PC-9 (cell line): ENCODE data around the gene HOMER2.

ENCODE experiments used
- EZH2 ChIP-seq: fragments of 200-600 bp; sonication (generic); IDR thresholded peaks from 2 replicates; pipeline ENCODE4 v1.8.0; 2017; ENCODE audit warnings: antibody characterized with exemption, low read depth
- TF ChIP-seq, protein P1 (sequence below): fragments of 200-600 bp; sonication (generic); conservative IDR thresholded peaks from 2 replicates; pipeline ENCODE4 v1.6.1; 2017; ENCODE audit warnings: mixed run types, antibody characterized with exemption, mild to moderate bottlenecking, moderate library complexity

DNA sequence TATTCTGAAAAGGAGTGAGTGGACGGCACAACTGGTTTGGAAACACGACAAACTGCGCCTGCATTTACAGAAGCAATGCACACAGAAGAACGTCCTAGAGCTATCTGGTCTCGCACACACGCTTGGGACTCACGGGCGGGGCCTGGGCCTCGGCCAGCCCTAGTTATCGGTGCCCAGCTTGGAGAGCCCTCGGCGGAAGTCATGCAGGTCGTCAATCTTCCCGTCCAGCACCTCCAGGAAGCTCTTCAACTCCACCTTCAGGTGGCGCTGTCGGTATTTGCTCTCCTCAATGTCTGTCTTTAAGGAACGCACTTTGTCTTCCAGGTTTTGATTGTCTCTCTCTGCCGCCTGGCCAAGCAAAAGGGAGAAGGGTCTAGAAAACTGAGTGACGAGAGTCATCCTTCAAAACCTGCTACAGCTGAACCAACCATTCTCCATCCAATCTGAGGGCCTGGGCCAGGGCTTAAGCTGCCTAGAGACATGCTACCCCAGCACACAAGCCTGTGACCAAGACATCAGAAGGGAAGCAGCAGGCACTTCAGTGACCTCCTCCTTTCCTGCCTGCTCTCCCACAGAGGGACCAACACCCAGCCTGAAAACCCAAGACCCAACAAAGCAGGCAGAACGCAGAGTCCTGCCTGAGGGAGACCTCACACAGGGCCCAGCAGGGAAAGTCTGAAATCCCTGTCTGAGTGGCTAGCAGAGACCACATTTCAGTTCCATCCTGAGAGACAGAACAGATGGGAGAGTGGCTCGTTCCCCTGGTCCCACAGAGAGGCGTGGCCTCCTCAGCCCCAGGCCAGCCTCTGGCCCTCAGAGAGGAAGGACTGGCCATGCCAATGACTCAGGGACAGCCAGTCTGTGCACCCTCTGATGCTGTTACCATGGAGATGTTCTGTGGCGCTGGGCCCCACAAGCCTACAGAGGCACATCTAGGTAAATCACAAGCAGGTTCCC is 102.7 kb downstream of the HOMER2 start:
- TF ChIP-seq EZH2: no peak
- TF ChIP-seq, protein P1, sequence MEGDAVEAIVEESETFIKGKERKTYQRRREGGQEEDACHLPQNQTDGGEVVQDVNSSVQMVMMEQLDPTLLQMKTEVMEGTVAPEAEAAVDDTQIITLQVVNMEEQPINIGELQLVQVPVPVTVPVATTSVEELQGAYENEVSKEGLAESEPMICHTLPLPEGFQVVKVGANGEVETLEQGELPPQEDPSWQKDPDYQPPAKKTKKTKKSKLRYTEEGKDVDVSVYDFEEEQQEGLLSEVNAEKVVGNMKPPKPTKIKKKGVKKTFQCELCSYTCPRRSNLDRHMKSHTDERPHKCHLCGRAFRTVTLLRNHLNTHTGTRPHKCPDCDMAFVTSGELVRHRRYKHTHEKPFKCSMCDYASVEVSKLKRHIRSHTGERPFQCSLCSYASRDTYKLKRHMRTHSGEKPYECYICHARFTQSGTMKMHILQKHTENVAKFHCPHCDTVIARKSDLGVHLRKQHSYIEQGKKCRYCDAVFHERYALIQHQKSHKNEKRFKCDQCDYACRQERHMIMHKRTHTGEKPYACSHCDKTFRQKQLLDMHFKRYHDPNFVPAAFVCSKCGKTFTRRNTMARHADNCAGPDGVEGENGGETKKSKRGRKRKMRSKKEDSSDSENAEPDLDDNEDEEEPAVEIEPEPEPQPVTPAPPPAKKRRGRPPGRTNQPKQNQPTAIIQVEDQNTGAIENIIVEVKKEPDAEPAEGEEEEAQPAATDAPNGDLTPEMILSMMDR: peak; percentile 65
